ENCODE measurements around the gene TNFAIP8L3.
"Not testable (repeated sequence)": the region's sequence is repeated elsewhere in the genome, so short reads cannot be mapped to it uniquely, and the experiment has no call there.

Gene TNFAIP8L3

DNA sequence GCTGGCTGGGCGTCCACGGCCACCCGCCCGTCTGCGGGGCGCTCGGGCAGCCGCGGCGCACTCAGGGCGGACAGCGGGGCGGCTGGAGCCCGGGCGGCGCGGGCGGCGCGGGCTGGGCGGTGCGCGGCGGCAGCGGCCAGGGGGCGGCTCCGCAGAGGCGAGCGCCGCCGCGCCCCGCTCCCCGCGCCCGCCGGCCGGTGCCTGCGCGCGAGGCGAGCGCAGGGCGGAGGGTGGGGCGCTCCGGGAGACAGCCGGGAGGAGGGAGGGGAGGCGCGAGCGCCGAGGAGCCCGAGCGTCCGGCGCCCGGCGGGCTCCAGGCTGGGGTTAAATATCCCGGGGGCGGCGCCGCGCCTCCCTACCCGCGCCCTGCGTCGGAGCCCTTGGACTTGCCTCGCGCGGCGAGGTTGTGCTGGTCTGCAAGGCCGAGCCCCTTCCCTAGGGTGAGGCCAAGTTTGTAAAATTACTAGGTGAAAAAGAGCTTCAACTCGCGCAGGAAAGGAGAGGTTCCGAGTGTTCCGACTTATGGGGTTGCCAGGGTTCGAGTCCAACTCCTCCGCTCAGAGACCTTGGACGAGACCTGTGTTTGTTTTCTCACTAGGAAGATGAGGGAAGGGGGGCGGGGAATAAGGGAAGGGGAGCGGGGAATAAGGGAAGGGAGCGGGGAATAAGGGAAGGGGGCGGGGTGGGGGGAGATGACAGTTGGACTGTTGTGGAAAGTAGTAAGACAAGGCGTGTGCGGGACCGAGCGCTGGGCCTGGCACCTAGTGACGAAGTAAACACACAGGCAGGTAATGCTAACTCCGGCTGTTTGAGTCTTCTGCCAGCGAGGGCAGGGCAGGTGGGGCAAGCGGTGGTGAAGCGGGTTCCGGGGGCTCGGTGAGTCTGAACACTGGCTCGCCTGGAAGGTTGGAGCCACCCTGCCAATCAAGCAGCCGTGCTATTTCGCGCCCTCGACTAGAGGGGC is at the start of gene TNFAIP8L3:
Gene TNFAIP8L3 (minus strand): TSS at position 301 of the 964 bp plus-strand sequence. CDS start 311 bp downstream, outside the sequence.
- peak; percentile 42 for DNase-seq (ENCODE audit: low read depth, low spot score)

DNA sequence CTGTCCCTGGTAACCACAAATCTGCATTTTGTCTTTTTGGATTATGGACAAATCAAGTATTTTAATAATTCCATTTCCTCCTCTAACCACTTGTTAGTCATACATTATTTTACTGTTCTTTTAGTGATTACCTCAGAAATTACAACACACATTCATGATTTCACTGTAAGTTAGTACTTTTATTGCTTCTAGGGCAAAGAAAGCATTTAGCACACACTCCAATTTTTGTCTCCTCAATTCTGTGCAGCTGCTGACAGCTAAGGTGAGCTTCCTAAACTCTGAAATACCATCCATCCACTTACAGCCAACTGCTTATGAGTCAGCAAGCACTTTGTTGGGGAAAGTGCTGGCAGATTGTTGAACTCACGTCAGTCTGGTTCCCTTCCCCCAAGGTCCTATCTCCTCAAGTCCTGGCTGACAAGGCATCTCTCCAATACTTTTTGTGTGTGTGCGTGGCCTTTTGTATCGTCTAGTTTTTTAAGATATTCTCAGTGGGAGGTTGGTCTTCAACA is 49.4 kb upstream of the TNFAIP8L3 start:
- peak; percentile 77 for DNase-seq (ENCODE audit: low read depth, low spot score)

DNA sequence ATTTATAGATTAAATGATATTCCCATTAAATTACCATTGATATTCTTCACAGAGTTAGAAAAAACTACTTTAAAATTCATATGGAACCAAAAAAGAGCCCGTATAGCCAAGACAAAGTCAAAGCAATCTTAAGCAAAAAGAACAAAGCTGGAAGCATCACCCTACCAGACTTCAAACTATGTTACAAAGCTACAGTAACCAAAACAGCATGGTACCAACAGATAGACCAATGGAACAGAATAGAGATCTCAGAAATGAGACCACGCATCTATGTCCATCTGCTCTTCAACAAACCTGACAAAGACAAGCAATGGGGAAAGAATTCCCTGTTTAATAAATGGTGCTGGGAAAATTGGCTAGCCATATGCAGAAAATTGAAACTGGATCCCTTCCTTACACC is 45.6 kb upstream of the TNFAIP8L3 start:
- not testable (repeated sequence) for DNase-seq (ENCODE audit: low read depth, low spot score)

DNA sequence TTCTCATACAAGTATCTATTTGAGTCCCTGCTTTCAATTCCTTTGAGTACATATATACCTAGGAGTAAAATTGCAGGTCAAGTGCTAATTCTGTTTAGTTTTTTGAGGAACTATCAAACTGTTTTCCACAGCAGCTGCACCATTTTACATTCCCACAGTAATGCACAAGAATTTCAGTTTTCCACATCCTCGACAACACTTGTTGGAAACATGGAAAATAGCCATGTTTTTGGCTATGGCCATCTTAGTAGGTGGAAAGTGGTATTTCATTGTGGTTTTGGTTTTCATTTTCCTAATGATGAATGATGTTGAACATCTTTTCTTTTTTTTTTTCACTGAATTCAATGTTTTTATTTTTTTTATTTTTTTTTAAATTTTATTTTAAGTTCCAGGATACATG is 44.4 kb upstream of the TNFAIP8L3 start:
- DNase-seq (ENCODE audit: low read depth, low spot score), result no peak

DNA sequence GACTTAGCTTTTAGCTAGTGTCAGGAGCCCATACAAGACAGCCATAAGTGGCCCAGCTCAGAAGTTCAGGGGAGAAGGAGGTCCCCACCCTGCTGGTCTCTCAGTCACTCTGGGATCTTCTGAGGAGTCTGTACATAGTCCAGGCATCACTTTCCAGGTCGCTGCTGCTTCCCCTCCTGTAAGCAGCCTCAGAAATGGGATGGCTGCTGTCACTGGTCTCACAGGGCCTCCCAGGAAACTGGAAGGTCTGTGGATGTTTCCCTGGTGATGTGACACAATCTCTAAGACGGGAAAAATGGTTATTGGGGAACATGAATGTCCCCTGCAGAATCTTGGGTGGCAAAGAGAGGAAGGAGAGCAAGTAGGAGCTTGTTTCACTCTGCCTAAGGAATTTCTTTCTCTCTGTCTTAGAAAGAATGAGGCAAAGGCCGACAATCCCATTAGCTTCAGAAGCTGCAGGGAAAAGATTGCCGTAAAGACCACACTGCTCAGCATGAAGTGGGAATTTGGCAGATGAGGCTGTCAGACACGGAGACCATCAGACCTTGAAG is 43.2 kb upstream of the TNFAIP8L3 start:
- DNase-seq (ENCODE audit: low read depth, low spot score), result no peak

DNA sequence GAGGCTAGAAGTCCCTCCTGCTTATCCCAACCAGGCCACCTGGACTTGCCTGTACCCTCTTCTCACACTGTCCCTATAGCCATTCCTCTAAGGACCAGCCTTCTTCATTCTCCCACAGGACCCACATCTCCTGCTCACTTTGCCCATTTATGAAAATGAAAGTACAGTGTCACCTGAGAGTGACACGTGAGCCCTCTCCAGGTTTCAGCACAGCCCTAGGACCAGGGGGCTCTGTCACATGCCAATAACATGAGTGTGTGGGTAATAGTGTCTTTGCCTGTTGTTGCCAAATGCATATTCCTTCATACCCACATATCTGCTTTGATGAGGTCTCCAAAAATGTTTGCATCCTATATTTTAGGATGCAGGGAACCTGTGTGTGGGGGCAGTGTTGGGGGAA is 42.3 kb upstream of the TNFAIP8L3 start:
- no peak for DNase-seq (ENCODE audit: low read depth, low spot score)

DNA sequence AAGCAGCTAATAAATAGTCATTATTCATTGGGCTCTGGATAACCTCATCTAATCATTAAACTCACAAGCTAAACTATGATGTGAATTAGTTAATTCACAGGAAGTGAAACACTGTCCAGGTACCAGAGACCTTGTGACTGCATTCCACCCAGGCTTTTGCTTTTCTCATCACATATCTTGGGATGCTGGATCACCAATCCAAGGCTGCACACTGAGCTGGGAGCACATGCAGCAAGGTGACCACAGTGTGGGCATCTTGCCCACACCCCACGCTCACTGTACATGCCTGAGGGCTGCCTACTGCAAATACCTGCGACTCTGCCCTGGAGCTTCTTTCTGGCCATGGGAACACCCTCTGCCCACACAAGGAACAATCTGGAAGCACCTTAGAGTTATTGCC is 40.6 kb upstream of the TNFAIP8L3 start:
- DNase-seq (ENCODE audit: low read depth, low spot score), result peak; percentile 85

DNA sequence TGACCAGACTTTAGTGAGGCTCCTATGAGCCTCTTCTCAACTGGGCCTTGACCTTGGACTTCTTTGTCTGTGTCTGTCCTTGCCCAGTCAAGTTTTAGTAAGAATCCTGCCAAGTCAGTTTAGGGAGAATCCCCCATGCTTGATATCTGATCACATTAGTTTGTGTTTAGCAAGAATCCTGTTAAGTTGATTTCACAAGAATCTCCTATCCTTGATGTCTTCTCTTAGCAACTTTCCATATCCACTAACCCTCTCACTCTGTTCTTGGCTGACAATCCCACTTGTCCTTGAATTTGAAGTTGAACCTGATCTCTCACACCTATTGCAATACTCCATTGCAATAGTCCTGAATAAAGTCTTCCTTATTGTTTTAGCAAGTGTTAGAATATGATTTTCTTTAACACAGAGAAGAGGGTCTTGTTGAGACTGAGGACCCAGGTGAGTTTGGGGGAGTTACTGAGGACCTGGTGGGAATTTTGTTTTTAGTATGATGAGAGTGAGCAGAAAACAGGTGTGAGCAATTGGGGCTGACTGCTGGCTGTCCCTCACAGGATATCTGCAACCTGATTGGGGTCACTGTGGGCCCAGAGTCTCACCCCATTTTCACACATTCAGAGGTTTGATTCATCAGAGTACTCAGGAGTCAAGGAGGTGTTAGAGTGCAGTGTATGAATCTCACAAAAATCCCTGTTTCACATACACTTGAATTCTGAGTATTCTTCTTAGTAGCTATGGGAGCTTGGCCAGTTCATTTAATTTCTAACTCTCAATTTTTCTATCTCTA is 39.9 kb upstream of the TNFAIP8L3 start:
- no peak for DNase-seq (ENCODE audit: low read depth, low spot score)

DNA sequence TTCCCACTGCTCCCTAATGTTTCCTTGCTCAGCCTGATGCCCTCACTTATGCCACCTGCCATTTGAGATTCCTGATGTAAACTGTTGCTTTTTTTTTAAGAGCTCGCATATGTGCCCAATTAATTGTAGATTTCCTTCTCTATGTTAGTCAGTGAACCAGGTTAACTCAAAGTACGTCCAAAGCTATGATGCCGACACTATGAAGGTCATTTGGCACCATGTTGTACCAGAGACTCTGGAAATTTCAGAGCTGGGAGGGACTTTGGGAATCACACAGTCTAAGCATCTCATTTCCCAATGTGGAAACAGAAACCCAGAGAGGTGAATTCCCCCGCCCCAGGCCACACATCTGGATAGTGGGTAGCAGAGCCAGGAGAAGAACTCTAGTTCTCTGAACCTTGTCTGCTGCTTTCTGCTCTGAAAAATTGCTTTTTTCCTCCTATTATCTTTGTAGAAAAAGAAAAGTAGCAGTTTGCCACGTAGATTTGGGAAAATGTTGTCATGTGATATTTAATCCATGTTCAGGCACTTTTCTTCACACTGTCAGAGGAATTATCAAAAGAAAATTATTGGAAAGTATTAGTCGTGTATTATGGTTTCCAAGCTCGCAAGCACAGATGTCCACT is 38.5 kb upstream of the TNFAIP8L3 start:
- no peak for DNase-seq (ENCODE audit: low read depth, low spot score)

DNA sequence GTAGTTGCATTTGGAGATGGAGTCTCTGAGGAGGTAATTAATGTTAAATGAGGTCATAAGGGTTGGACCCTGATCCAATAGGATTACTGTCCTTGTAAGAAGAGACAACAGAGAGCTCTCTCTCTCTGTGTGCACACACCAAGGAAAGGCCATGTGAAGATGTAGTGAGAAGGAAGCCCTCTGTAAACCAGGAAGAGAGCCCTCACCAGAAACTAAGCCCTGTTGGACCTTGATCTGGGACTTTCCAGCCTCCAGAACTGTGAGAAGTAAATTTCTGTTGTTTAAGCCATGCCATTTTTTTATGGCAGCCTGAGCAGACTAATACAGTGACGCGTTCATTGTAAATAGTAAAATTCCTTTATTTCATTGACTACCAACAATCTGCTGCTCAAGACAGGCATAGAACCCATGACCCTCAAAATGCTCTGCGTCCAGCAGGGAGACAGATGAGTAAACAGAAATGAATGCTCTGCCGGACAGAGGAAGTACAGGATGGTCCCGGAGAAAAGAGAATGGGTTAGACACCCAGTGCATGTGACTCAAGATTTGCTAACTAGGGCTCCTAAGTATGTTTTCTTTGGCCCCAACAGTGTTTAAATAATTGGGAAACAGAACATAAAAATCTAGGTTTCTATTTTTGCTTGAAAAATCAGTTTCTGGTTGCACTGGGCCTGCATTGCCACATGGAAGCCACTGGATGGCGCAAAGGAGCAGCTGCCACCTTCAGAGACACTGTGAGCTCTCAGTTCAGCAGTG is 37.9 kb upstream of the TNFAIP8L3 start:
- DNase-seq (ENCODE audit: low read depth, low spot score), result peak; percentile 87

DNA sequence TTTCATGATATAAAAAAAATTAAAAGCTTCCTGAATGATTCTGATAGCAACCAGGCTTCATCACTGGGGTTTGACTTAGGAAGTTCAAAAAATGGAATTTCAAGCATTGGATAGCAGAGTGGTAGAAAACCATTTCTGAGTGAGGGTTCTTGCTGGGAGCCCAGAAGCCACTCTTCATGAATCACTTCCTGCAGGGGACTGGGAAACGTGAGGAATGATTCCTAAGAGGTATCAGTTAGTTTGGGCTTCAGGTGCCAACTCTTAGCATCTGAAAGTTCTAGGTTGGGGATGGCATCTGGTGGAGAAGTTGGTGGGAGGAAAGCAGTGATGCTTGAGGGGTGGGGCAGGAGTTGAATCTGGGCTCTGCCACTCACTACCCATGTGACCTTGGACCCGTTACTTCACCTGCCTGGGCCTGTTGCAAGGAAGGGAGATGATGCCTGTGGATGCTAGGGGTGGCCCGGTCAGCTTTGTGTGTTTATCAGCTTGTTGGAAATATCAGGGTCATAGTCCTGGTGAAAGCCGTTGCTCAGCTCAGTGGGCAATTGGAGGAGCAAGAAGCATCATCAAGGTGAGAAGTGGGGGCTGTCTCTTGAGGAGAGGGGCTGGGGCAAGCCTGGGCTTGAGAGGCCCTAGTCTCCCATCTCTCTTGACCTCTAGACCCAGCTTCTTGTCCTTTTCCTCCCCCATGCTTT is 37.0 kb upstream of the TNFAIP8L3 start:
- DNase-seq (ENCODE audit: low read depth, low spot score), result no peak

DNA sequence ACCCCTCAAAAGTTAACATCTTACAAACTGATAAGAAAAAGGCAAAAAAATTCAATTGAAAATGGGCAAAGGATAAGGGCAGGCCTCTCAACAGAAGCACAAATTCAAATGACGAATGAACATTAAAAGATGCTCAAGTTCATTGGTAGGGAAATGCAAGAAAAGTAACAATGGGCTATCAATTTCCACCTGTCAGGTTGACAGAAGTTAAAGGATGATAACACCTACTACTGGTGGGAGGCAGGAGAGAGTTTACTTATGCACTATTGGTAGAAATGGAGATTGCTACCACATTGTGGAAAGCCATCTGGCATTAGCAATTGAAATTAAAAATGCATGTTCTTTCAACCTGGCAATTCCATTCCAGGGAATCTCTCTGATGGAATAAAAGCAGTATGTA is 35.6 kb upstream of the TNFAIP8L3 start:
- no peak for DNase-seq (ENCODE audit: low read depth, low spot score)

DNA sequence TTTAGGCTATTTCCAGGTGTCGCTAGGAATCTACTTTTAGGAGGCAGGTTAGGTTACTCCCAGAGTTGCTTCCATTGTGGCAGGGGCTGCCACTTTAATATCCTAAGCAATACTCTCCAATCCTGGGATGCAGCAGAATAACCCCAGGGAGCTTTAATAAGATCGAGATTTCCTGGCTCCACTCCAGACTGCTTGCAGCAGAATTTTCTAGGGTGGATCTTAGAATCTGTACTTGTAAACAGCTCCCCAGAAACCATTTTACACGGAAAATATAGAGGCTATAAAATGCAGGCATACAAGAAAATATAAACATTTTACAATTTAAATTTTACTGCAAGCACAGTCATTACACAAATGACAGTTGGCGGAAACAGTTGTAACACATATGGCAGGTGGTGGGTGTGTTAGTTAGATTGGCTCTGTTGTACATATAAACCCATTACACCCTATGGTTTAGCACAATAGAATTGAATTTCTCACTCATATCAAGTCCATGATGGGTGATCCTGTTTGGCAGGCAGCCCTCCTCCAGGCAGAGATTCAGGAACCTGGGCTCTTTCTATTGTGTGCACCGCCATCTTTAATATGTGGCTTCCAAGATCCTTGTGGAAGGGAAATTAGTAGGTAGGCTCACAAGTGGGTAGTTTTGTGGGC is 35.0 kb upstream of the TNFAIP8L3 start:
- no peak for DNase-seq (ENCODE audit: low read depth, low spot score)

DNA sequence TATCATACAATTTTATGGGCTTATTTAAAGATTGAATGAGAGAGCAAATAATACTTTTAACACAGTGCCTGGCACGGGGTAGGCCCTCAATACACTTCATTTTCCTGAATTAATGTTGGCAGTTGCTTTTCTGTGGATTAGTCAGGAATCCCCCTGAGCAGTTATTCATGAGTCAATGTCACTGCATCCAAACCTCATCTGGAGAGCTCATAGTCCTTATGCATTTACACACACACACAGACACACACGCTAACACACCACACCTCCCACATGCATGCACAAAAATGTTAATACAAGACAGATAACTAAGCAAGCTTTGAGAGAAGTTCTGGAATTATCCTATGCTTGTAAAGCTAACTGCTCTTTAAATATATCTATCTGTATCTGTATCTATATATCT is 34.0 kb upstream of the TNFAIP8L3 start:
- no peak for DNase-seq (ENCODE audit: low read depth, low spot score)

DNA sequence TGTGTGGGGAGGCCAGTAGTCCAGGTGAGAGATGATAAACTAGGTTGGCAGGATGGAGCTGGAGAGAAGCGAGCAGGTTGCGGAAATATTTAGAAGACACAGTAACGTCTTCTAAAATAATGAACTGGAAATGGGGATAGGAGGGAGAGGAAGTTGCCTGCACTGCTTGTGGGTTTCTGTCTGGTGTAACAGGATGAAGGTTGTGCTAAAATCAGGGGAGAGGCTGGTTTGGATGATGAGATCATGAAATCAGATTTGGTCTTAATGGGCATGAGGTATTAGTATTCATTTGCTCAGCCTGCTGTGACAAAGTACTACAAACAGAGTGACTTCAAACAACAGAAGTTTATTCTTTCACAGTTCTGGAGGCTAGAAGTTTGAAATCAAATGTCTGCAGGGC is 32.1 kb upstream of the TNFAIP8L3 start:
- no peak for DNase-seq (ENCODE audit: low read depth, low spot score)

DNA sequence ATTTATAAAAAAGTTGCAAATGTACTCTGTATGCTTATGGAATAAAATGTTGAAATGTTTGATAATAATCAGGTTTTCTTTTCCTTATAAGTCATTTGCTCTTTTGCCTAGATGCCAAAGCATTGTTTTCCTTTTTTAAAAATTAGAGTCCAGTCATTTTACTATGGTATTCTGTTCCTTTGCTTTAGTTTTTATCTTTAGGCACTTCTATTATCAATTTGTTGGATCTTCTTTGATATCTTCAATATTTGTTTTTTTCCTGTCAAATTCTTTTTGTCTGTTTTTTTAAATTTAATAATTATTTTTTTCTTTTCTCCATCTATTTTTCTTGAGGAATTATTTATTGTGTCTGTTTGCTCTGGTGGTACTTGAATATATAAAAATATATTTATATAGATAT is 28.3 kb upstream of the TNFAIP8L3 start:
- DNase-seq (ENCODE audit: low read depth, low spot score), result not testable (repeated sequence)

DNA sequence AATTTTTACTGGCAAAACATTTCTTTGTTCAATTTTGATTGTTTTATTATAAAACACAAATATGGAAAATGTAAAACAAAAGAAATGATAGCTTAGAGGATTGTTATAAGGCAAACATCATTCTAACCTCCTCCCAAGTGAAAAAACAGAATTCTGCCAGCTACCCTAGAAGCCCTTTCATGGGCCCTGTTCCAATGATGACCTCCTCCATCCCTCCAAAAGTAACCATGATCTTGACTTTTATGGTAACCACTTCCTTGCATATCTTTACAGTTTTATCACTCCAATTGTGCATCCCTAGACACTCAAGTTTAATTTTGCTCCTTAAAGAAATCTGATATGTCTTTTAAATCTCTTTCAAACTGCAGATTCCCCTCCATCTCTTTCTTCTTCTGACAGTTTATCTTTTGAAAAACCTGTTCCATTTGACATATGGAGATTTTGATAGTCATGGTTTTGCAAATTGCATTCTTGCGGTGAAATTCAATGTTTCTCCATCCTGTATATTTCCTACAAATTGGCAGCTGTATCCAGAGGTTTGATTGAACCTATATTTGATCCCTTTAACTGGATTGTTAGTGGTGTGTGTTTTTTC is 27.0 kb upstream of the TNFAIP8L3 start:
- DNase-seq (ENCODE audit: low read depth, low spot score), result no peak

DNA sequence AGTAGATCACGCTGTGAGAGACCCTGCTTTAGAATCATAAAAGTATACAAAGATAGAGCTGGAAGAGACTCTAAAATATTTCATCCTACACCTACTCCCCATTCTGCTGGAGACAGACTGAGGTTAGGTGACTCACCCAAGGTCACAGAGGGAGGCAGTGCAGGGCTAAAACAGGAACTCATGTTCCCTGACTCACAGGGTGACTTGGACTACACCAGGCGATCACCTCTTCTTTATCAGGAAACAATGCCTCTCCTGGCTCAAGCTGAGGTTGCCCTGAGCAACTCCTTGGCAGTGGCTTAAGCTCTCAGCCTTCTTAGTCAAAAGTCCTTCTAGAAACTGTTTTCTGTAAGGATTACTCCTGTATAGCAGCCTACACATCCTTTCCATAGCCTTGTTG is 26.4 kb upstream of the TNFAIP8L3 start:
- peak; percentile 91 for DNase-seq (ENCODE audit: low read depth, low spot score)

DNA sequence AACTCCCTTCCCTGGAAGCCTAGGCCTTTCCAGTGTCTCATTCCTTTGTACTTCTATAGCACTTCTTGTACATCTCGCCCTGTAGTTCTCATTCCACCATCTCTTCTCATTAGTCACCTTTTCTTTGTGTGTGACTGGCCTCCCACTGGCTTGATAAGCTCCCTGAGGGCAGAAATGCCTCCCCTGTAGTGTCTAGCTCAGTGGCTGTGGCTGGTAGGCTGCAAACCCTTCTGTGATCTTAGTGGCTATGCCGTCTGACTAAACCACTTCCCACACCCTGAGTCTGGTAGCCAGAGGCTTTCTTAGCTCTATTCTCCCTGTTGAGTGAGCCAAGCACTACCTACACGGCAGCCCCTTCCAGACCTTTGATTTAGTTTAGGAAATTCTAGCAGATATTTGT is 24.4 kb upstream of the TNFAIP8L3 start:
- no peak for DNase-seq (ENCODE audit: low read depth, low spot score)

All from astrocyte of the hippocampus (primary cell).